Frontal cortex (tissue), 4 donors: Measurements from ENCODE around the gene BCL11B. TPM values are rescaled to one million over a fixed set of nuclear protein-coding genes. Genes with fewer than 3 reads are reported as not detected.

Experiments used
- DNase-seq, 2 donors: peaks; one replicate each; pipeline ENCODE4 v3.0.0; 2012; ENCODE audit warnings: low spot score in 2 of 2
- FAIRE-seq: peaks from 2 replicates; lab custom pipeline; 2012; peaks lifted over from hg19 to GRCh38; lab: Jason Lieb, UNC
- total RNA-seq: library from RNA; depleted of rRNA; stranded (reverse); fragments of >200 nt; gene quantifications from one replicate; pipeline ENCODE4 v1.2.3, GENCODE V29; 2014
- donor health status: control.
- donor health status: control.
- donor health status: control.

BCL11B gene
- total RNA-seq, 1 donor from 2014 or later, result 58.3 TPM

DNA sequence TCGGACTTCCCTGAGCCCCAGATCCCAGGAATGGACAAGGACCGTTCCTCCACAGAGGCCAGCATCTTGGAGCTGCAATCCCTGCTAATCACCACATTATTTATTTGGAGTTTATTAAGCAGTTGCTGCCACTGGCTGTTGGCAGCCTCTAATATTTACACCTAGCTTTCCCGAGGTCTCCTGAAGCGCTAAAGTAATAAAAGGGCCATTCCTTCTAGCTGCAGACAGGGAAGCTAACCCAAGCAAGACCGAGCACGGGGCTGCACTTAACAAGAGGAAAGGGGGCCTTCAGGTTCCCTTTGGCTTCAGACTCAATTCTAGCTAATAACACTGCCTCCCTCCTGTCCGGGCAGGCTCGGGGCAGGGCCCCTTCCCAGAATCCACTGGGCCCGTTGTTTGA lies 63.7 kb downstream of the BCL11B start:
- FAIRE-seq, result no peak
- DNase-seq, result no peak

DNA sequence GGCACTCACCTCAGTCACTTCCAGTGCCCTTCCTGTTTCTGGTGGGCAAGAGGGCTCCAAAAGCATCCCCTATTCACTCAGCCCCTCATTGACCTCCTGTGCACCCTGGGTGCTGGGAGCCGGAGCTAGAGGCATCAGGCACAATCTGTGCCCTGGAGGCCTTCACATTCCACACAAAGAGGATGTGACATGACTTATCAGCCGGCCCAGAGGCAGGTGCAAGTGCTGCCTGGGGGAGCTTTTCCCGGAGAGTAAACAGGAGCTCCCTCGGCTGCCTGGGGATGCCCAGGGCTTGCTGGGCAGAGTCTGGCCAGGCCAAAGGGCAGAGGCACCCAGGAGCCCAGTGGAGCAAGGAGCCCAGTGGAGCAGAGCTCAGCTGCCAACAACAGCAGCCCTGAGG lies 64.5 kb downstream of the BCL11B start:
- FAIRE-seq, result no peak
- no peak for DNase-seq

DNA sequence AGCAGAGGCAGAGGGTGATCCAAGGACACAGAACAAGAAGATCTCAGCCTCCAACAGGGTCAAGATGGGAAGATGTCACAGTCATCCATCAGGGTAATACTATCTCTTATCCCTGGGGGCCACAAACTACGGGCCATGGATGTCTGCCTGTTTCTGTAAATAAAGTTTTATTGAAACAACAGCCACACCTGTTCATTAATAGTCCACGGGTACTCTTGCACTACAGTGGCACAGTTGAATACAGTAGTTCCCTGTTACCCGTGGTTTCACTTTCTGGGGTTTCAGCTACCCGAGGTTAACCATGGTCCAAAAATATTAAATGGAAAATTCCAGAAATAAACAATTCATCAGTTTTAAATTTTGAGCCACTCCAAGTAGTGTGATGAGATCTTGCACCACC lies 65.9 kb downstream of the BCL11B start:
- no peak for FAIRE-seq

DNA sequence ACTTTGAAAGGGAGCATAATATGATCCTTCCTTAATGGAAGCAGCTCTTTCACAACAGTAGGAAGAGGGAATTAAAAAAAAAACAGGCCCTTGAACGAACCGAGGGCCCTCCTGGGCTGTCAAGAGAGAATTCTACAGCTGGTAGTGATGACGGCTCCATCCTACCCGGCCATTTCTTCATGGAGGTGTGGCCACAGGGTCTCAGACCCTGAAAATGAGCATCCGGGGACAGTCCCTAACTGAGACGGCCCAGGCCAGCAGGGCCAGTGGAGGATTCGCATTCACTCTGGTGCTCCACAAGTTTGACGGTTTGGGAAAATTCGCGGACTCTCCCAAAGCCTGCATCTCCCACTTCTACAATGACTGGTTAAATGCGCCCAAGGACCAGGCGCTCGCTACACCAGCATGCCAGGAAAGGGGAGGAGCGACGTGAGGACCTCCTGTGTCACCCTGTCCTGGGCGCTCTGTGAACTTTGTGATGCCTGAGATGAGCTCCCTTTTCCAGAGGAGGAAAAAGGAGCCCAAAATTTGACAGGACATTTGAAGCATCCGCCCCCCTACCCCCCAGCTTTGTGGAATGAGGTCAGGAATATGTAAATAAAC lies 66.8 kb downstream of the BCL11B start:
- no peak for FAIRE-seq
- DNase-seq, result no peak

More for the DNA sequence above, 65.9 kb downstream of the BCL11B start:
- DNase-seq, result no peak

GRCh38 chr14:99203801-99204200 lies 68.2 kb downstream of the BCL11B start:
- FAIRE-seq (no peak), DNase-seq (no peak)

- no peak for DNase-seq
- FAIRE-seq, result no peak
Observed at GRCh38 chr14:99203080-99203479, 68.9 kb downstream of the BCL11B start.

DNA sequence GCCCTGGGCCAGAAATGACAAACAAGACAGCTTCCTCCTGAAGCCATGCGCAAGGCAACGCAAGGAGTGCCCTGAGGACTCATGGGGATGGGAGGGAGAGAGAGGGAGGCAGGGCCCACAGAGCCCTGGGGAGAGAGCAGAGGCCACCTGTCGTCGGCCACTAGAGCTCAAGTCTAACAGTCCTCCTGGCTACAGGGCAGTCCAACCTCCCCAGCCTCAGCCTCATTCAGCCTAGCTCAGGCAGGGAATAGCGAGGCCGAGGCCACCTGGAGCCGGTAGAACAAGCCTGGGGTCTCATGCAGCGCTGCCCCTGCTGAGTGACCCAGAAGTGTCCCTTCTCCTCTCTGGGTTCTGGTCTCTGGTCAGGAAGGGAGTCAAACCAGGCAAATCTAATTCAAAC lies 69.5 kb downstream of the BCL11B start:
- DNase-seq (no peak), FAIRE-seq (no peak)

DNA sequence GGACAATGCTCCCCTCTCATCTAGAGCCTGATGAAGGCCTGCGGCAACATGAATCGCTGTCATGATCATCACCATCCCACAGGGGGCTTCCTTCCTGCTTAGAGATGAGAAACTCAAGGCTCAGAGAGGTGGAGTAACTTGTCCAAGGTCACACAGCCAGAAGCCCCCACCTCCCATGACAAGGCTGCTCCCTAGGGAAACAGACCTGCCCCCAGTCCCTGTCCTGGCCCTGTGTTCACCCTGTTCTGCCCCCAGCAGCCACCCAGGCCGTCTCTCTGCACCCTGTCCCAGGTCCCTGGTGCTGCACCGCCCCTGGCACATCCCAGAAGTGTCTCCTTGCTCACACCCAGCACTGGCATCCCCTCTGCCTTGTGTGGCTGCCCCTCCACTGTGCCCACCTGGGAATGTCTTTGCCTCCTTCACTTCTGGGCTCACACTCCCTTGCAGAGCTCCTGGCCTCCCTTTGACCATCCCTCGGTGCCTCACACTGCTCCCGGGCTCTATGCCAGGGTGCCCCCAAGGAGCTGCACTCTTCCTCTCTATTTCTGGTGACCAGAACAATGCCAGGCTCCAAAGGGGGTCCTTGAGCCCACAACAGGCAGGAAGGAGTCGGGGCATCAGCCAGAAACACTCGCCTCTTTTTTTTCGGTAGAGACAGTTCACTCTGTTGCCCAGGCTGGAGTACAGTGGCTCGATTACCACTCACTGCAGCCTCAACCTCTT lies 70.5 kb downstream of the BCL11B start:
- FAIRE-seq, result no peak
- no peak for DNase-seq

DNA sequence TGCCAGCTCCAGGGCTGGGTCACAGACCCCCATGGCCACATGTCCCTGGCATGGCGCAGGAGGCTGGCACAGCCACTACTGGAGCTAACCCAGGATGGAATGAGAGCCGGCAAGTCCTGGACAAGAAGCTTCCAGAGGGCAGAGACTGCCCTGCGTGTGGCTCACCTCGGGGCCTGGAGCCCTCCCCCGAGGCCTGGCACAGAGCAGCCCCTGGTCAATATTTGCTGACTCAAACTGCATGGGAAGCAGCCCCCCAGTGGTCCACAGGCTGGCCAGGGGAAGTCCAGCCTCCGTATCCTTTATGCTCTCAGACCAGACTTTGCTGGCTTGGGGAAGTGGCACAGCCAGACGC lies 71.4 kb downstream of the BCL11B start:
- DNase-seq (no peak), FAIRE-seq (no peak)

- DNase-seq (peak in 1 of 2 donors; percentile 72), FAIRE-seq (no peak)
Observed at GRCh38 chr14:99199846-99200653, 71.9 kb downstream of the BCL11B start.

DNA sequence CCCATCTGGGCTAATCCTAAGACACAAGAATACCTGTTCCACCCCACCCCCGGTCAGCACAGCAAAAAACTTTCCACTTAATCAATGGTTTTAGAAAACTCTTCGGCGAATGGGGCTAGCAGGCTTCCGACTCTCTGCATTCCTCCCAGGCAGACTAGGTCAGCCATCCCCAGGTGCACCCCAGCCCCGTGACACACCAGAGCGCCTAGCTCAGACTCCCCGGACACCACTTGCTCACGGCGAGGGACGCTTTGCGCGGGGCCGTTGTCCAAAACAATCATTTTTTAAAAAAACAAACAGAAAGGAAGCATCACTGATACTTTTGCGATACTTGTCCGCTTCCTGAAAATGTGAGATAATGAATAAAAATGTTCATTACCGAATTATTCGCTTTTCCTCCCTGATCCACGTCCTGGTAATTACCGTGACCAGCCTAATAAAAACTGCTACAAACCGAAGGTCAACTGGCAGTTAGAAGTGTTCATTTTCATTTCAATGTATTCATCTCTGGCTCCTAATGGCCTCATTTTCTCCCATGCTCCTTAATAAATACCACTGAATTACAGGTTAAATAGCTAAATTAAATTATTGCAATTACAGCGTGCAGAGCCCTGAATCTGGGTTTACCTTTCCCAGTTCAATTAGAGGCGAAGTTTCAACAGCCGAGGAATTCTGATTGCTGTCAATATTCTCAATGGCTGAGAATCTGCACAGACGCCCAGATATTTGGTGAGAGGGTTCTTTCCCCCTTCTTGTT lies 73.1 kb downstream of the BCL11B start:
- DNase-seq, result no peak
- no peak for FAIRE-seq

GRCh38 chr14:99196310-99196650 lies 75.7 kb downstream of the BCL11B start:
- no peak for FAIRE-seq
- no peak for DNase-seq

GRCh38 chr14:99195602-99196309 lies 76.2 kb downstream of the BCL11B start:
- DNase-seq (no peak), FAIRE-seq (no peak)

DNA sequence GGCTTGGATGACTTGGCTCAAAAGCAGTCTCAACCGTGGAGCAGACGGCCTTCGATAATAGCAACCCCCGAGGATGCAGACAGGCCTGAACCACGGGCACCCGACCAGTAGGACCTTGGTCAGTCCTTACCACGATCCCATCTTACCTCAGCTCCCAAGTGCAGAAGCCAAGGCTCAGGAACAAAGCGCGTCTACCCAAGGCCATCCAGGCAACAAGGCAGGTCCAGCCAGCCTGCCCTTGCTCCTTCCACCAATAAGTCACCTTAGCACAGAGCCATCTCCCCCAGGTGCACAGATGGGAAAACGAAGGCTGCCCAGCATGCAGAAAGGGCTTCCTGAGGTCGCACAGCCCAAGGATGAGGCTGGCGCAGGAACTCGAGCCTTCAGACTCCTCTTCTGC lies 77.3 kb downstream of the BCL11B start:
- DNase-seq (no peak), FAIRE-seq (no peak)

- DNase-seq (no peak), FAIRE-seq (no peak)
Observed at GRCh38 chr14:99194136-99194535, 77.9 kb downstream of the BCL11B start.

DNA sequence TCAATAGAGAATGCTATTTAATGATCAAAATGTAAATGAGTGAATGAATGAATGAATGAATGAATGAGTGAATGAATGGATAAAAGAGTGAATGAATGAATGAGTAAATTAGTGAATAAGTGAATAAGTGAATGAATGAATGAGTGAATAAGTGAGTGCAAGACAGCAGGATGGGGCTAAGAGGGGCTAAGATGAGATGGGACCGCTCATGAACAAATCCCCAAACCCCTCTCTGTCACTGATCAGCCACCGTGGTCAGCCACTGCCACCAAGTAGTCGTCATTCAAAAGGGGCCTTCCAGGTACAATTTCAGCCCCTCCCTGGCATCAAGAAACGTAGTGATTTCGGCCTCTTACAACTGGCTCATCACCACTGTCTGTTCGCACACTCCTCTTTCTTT lies 79.2 kb downstream of the BCL11B start:
- FAIRE-seq, result no peak
- no peak for DNase-seq

DNA sequence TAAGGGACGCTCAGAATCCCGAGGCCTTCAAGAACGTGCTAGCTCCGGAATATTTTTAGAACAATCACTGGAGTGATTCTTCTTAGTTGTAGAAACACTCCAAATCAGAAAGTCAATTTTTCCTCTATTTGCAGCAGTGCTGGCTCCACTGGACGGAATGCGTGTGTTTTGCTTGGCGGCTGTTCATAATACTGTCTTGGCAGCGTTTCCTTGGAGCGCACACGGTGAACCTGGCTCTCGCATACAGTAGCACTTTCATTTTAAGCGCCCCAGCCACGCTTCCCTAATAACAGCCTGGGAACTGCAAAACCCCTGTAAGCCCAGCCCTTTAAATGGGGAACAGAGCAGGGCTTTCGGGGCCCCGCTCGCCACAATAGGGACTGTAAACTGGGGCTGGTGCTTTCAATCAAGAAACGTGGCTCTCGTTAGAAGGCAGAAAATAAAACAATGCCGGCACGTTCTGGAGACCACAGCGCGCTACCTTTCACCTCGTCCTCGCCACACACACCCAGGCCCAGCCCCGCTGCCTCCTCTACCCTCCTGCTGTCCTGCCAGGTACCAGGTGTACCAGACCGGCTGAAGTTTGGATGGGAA lies 79.9 kb downstream of the BCL11B start:
- no peak for FAIRE-seq
- DNase-seq, result peak in 1 of 2 donors; percentile 38

DNA sequence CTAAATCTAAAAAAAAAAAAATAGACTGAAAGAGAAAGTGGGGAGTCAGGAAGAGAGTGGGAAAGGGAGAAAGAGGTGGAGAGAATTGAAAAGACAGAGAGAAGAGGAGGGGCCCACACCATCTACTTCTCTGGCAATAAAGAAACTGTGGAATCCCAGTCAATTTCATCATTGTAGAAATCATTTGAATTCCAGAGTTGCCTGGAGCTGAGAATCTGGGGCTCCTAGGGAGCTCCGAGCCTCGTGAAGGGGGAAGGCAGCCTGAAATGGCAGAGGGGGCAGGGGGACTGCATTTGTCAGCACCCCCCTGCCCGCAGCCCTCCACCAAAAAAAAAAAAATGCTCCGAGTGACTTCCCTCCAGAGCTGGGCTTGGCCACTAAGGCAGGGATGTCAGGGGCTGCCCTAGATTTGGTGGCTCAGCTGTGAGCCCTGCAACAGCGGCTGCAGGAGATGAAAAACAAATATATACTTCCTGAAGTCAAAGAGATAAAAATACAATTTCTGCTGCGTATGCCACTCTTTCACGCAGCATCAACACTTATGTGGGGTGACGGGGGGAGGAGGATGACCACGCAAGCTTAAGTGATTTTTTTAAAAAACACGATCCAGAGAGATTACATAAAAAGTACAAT lies 80.5 kb downstream of the BCL11B start:
- no peak for FAIRE-seq

More for the DNA sequence above, 80.5 kb downstream of the BCL11B start:
- no peak for DNase-seq
